Left lung (tissue), 10 donors: ENCODE data around the gene CSTF2T. TPM values are rescaled to one million over a fixed set of nuclear protein-coding genes. Genes with fewer than 3 reads are reported as not detected.
"Not testable (repeated sequence)": the region's sequence is repeated elsewhere in the genome, so short reads cannot be mapped to it uniquely, and the experiment has no call there.

Experiments used
- ATAC-seq: fragments of 200-7000 bp; cut with Tn5 transposase; one replicate; pipeline ENCODE4 v1.9.1; 2020; ENCODE audit warnings: moderate library complexity
- DNase-seq, 4 donors: peaks; one replicate each; pipeline ENCODE4 v3.0.0-alpha.2; 2013 to 2020
- H3K27ac ChIP-seq, 2 donors: fragments of 200-600 bp; sonication (generic) in 1 of 2; one replicate each; pipeline versions ENCODE4 v1.5.0 to v1.8.0; 2020 to 2021
- H3K27me3 ChIP-seq, 2 donors: fragments of 200-600 bp; sonication (generic) in 1 of 2; one replicate each; pipeline versions ENCODE4 v1.5.0 to v1.8.0; 2020 to 2021
- H3K36me3 ChIP-seq, 2 donors: fragments of 200-600 bp; sonication (generic) in 1 of 2; one replicate each; pipeline versions ENCODE4 v1.5.0 to v1.8.0; 2020 to 2021
- H3K4me1 ChIP-seq, 2 donors: fragments of 200-600 bp; one replicate each; pipeline ENCODE4 v1.8.0; 2021
- H3K4me3 ChIP-seq, 2 donors: fragments of 200-600 bp; sonication (generic) in 1 of 2; one replicate each; pipeline versions ENCODE4 v1.5.0 to v1.8.0; 2020 to 2021; ENCODE audit warnings: mild to moderate bottlenecking in 1 of 2
- H3K9me3 ChIP-seq, 2 donors: fragments of 200-600 bp; sonication (generic) in 1 of 2; one replicate each; pipeline versions ENCODE4 v1.5.0 to v1.8.0; 2020 to 2021
- intact Hi-C, 2 donors: fragments of 100-400 bp; cut with DNase I; formaldehyde crosslinking; loops; one replicate each; pipeline versions ENCODE4 v1.11.2 to v1.14.2; 2022
- polyA plus RNA-seq, 6 donors: library from polyadenylated mRNA; unstranded; fragments of 120-200 nt; gene quantifications; one replicate each; pipeline ENCODE4 v1.2.1, GENCODE V29; 2013; ENCODE audit not compliant: insufficient read length in 6 of 6
- total RNA-seq, 2 donors: library from RNA; stranded (reverse); fragmentation: NEBNext Ultra II Directional; extraction: Animal tissue kit (Norgen Biotek cat#: 25700); gene quantifications; one replicate each; pipeline ENCODE4 v1.2.1, GENCODE V29; 2021
- TF ChIP-seq, protein P1 (sequence below), 2 donors: fragments of 200-600 bp; sonication (generic) in 1 of 2; IDR thresholded peaks; one replicate each; pipeline versions ENCODE4 v1.5.0 to v1.8.0; 2021; ENCODE audit warnings: antibody characterized with exemption in 2 of 2
- donor health status: DM: no; HTN: yes; CAD: no.
- donor health status: DM: no; HTN: no; CAD: no.

Gene CSTF2T
- total and polyA plus RNA-seq, 8 donors = 16.8 to 38.3 (median 35.1) TPM

- no peaks in the 10 kb centered on the region for H3K27me3 ChIP-seq
- H3K4me1 ChIP-seq = no peaks in the 10 kb centered on the region
- TF ChIP-seq, protein P1, sequence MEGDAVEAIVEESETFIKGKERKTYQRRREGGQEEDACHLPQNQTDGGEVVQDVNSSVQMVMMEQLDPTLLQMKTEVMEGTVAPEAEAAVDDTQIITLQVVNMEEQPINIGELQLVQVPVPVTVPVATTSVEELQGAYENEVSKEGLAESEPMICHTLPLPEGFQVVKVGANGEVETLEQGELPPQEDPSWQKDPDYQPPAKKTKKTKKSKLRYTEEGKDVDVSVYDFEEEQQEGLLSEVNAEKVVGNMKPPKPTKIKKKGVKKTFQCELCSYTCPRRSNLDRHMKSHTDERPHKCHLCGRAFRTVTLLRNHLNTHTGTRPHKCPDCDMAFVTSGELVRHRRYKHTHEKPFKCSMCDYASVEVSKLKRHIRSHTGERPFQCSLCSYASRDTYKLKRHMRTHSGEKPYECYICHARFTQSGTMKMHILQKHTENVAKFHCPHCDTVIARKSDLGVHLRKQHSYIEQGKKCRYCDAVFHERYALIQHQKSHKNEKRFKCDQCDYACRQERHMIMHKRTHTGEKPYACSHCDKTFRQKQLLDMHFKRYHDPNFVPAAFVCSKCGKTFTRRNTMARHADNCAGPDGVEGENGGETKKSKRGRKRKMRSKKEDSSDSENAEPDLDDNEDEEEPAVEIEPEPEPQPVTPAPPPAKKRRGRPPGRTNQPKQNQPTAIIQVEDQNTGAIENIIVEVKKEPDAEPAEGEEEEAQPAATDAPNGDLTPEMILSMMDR (IDR thresholded peaks at IDR 0.05) = no peak
- DNase-seq (no peak), ATAC-seq (no peak)
- H3K27ac ChIP-seq = no peak overlapping the region
- no peak overlapping the region for H3K4me3 ChIP-seq
- no peaks in the 10 kb centered on the region for H3K36me3 ChIP-seq
- no peaks in the 10 kb centered on the region for H3K9me3 ChIP-seq
- intact Hi-C loops = no loop called here
Observed at GRCh38 chr10:51689536-51689935, 9.9 kb downstream of the CSTF2T start.

- ATAC-seq, H3K27ac ChIP-seq, H3K36me3 ChIP-seq, intact Hi-C loops, DNase-seq, H3K27me3 ChIP-seq, H3K9me3 ChIP-seq, H3K4me3 ChIP-seq, H3K4me1 ChIP-seq: not testable (repeated sequence)
Observed at GRCh38 chr10:51688826-51689225, 10.6 kb downstream of the CSTF2T start.

DNA sequence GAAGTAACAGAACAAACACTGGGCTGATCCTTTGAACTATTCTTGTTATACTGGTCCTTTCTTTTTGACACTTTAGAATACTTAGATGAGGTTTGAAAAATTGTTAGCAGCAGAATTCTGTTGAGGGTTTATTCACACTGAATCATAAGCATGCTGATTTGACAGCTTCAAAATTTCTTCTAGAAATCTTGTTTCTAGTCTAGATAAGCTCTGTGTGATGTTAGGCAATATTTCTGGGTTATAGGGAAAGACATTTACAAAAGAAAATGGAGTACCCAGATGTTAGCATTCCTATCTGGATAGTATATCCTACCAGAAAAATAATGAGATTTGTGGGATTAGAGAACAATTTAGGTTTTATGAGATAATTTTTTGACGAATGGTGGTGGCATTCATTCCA is 12.1 kb downstream of the CSTF2T start:
- Histone ChIP-seq H3K4me3 (no peak overlapping the region), H3K36me3 (no peaks in the 10 kb centered on the region), H3K27ac (no peak overlapping the region), H3K4me1 (no peaks in the 10 kb centered on the region), H3K9me3 (no peaks in the 10 kb centered on the region), H3K27me3 (no peaks in the 10 kb centered on the region)
- no peak for ATAC-seq
- TF ChIP-seq, protein P1 (IDR thresholded peaks at IDR 0.05) = no peak
- intact Hi-C loops = no loop called here
- no peak for DNase-seq

DNA sequence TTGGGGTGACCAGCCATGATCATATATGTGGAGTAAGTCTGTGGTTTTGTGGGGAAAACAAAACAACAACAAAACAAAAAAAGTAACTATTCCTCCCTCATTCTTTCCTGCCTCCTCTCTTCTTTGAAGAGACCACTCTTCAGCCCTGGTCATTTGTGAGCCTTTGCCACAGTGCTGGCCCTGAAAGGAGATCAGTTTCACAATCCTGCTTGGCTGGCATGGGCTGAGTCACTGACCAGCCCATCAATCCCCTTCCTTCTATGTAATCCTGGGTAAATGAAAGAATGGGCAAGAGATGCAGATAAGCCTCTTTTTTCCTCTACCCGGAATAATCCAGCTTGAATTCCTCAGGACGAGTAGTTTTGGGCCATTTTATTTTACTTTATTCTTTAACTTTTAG is 13.6 kb downstream of the CSTF2T start:
- Histone ChIP-seq H3K4me1 (no peaks in the 10 kb centered on the region), H3K36me3 (no peaks in the 10 kb centered on the region), H3K4me3 (no peak overlapping the region), H3K27ac (no peak overlapping the region), H3K27me3 (no peaks in the 10 kb centered on the region), H3K9me3 (no peaks in the 10 kb centered on the region)
- DNase-seq (no peak), ATAC-seq (no peak)
- intact Hi-C loops = no loop called here
- TF ChIP-seq, protein P1 (IDR thresholded peaks at IDR 0.05) = no peak

- H3K9me3 ChIP-seq = no peaks in the 10 kb centered on the region
- H3K36me3 ChIP-seq = no peaks in the 10 kb centered on the region
- no peaks in the 10 kb centered on the region for H3K27me3 ChIP-seq
- ATAC-seq (peak; percentile 36), DNase-seq (peak in 2 of 4 donors; percentile 47 to 76)
- no peaks in the 10 kb centered on the region for H3K4me1 ChIP-seq
- intact Hi-C loops = no loop called here
- H3K27ac ChIP-seq = no peak overlapping the region
- TF ChIP-seq, protein P1 (IDR thresholded peaks at IDR 0.05) = no peak
- H3K4me3 ChIP-seq = no peak overlapping the region
Observed at GRCh38 chr10:51683031-51683691, 16.2 kb downstream of the CSTF2T start.

- intact Hi-C loops = no loop called here
- H3K4me3 ChIP-seq = no peak overlapping the region
- no peaks in the 10 kb centered on the region for H3K4me1 ChIP-seq
- no peaks in the 10 kb centered on the region for H3K27me3 ChIP-seq
- no peak for ATAC-seq
- H3K9me3 ChIP-seq = no peaks in the 10 kb centered on the region
- no peaks in the 10 kb centered on the region for H3K36me3 ChIP-seq
- DNase-seq = no peak
- H3K27ac ChIP-seq = no peak overlapping the region
- TF ChIP-seq, protein P1 (IDR thresholded peaks at IDR 0.05) = no peak
Observed at GRCh38 chr10:51679841-51680240, 19.6 kb downstream of the CSTF2T start.
